Measurements from ENCODE around the gene MAP3K3.

The MAP3K3 gene

GRCh38 chr17:63645775-63646487 lies 23.7 kb downstream of the MAP3K3 start:
- in situ Hi-C loops (cut with MboI; ENCODE audit: low pct_unique_long_range_greater_than_20kb, low sequenced_read_pairs), result no loop called here
- DNase-seq, result no peak

GRCh38 chr17:63646488-63646806 lies 24.2 kb downstream of the MAP3K3 start:
- in situ Hi-C loops (cut with MboI; ENCODE audit: low pct_unique_long_range_greater_than_20kb, low sequenced_read_pairs), result no loop called here
- DNase-seq, result no peak

- in situ Hi-C loops (cut with MboI; ENCODE audit: low pct_unique_long_range_greater_than_20kb, low sequenced_read_pairs), result no loop called here
- no peak for DNase-seq
Observed at GRCh38 chr17:63647065-63647725, 25.0 kb downstream of the MAP3K3 start.

GRCh38 chr17:63647936-63648335 lies 25.7 kb downstream of the MAP3K3 start:
- in situ Hi-C loops (cut with MboI; ENCODE audit: low pct_unique_long_range_greater_than_20kb, low sequenced_read_pairs), result no loop called here
- no peak for DNase-seq

GRCh38 chr17:63649813-63650212 lies 27.6 kb downstream of the MAP3K3 start:
- DNase-seq, result peak; percentile 28
- in situ Hi-C loops (cut with MboI; ENCODE audit: low pct_unique_long_range_greater_than_20kb, low sequenced_read_pairs), result no loop called here

GRCh38 chr17:63652106-63652505 lies 29.9 kb downstream of the MAP3K3 start:
- in situ Hi-C loops (cut with MboI; ENCODE audit: low pct_unique_long_range_greater_than_20kb, low sequenced_read_pairs), result no loop called here

GRCh38 chr17:63653050-63653449 lies 30.8 kb downstream of the MAP3K3 start:
- in situ Hi-C loops (cut with MboI; ENCODE audit: low pct_unique_long_range_greater_than_20kb, low sequenced_read_pairs), result no loop called here
- DNase-seq, result no peak

More at GRCh38 chr17:63652106-63652505, 29.9 kb downstream of the MAP3K3 start:
- no peak for DNase-seq

GRCh38 chr17:63657786-63658185 lies 35.6 kb downstream of the MAP3K3 start:
- in situ Hi-C loops (cut with MboI; ENCODE audit: low pct_unique_long_range_greater_than_20kb, low sequenced_read_pairs), result no loop called here
- no peak for DNase-seq

- DNase-seq, result no peak
- in situ Hi-C loops (cut with MboI; ENCODE audit: low pct_unique_long_range_greater_than_20kb, low sequenced_read_pairs), result no loop called here
Observed at GRCh38 chr17:63658366-63658765, 36.1 kb downstream of the MAP3K3 start.

GRCh38 chr17:63659850-63660249 lies 37.6 kb downstream of the MAP3K3 start:
- in situ Hi-C loops (cut with MboI; ENCODE audit: low pct_unique_long_range_greater_than_20kb, low sequenced_read_pairs), result no loop called here

GRCh38 chr17:63665527-63666214 lies 43.5 kb downstream of the MAP3K3 start:
- in situ Hi-C loops (cut with MboI; ENCODE audit: low pct_unique_long_range_greater_than_20kb, low sequenced_read_pairs), result no loop called here
- DNase-seq, result peak; percentile 81

More at GRCh38 chr17:63659850-63660249, 37.6 kb downstream of the MAP3K3 start:
- DNase-seq, result no peak

GRCh38 chr17:63672856-63673255 lies 50.6 kb downstream of the MAP3K3 start:
- in situ Hi-C loops (cut with MboI; ENCODE audit: low pct_unique_long_range_greater_than_20kb, low sequenced_read_pairs), result no loop called here
- no peak for DNase-seq

GRCh38 chr17:63675231-63675606 lies 53.0 kb downstream of the MAP3K3 start:
- in situ Hi-C loops (cut with MboI; ENCODE audit: low pct_unique_long_range_greater_than_20kb, low sequenced_read_pairs), result no loop called here
- no peak for DNase-seq

GRCh38 chr17:63675607-63676546 lies 53.7 kb downstream of the MAP3K3 start:
- DNase-seq, result peak; percentile 74
- in situ Hi-C loops (cut with MboI; ENCODE audit: low pct_unique_long_range_greater_than_20kb, low sequenced_read_pairs), result no loop called here

- in situ Hi-C loops (cut with MboI; ENCODE audit: low pct_unique_long_range_greater_than_20kb, low sequenced_read_pairs), result no loop called here
- DNase-seq, result no peak
Observed at GRCh38 chr17:63676584-63676983, 54.4 kb downstream of the MAP3K3 start.

- DNase-seq, result no peak
- in situ Hi-C loops (cut with MboI; ENCODE audit: low pct_unique_long_range_greater_than_20kb, low sequenced_read_pairs), result no loop called here
Observed at GRCh38 chr17:63679214-63679613, 57.0 kb downstream of the MAP3K3 start.

- no peak for DNase-seq
- in situ Hi-C loops (cut with MboI; ENCODE audit: low pct_unique_long_range_greater_than_20kb, low sequenced_read_pairs), result no loop called here
Observed at GRCh38 chr17:63680700-63681099, 58.5 kb downstream of the MAP3K3 start.

GRCh38 chr17:63681530-63681929 lies 59.3 kb downstream of the MAP3K3 start:
- no peak for DNase-seq
- in situ Hi-C loops (cut with MboI; ENCODE audit: low pct_unique_long_range_greater_than_20kb, low sequenced_read_pairs), result no loop called here

- in situ Hi-C loops (cut with MboI; ENCODE audit: low pct_unique_long_range_greater_than_20kb, low sequenced_read_pairs), result no loop called here
- DNase-seq, result peak; percentile 51
Observed at GRCh38 chr17:63682441-63682840, 60.2 kb downstream of the MAP3K3 start.
